HL-60 (cell line): ENCODE data around the gene PAPOLB.

Experiments used
- DNase-seq, 2 experiments: peaks; one replicate each; pipeline ENCODE4 v3.0.0-alpha.2; 2010 to 2020; ENCODE audit warnings: low read depth in 1 of 2, low spot score in 1 of 2
- H3K27ac ChIP-seq: fragments of 250-450 bp; sonication (Bioruptor Pico); replicated peaks from 2 replicates; pipeline ENCODE4 v1.5.1; 2020; ENCODE audit warnings: mild to moderate bottlenecking, moderate library complexity
- H3K27me3 ChIP-seq: fragments of 250-450 bp; sonication (Bioruptor Pico); 2 replicates; pipeline ENCODE4 v1.5.1; 2021; ENCODE audit warnings: mild to moderate bottlenecking, moderate library complexity; ENCODE audit not compliant: insufficient read depth, poor library complexity, severe bottlenecking
- H3K4me3 ChIP-seq: replicated peaks from 2 replicates; pipeline ENCODE4 v1.5.1; 2011; ENCODE audit warnings: mild to moderate bottlenecking, control low read depth, low read length; ENCODE audit not compliant: insufficient read depth
- CTCF ChIP-seq: IDR thresholded peaks from one replicate; pipeline ENCODE4 v1.5.1; 2011; ENCODE audit warnings: low read length, control low read depth, inconsistent platforms; ENCODE audit not compliant: insufficient read depth
- GABPA ChIP-seq: IDR thresholded peaks from 2 replicates; pipeline ENCODE4 v1.6.1; 2012; ENCODE audit warnings: low read depth
- POLR2AphosphoS5 ChIP-seq: IDR thresholded peaks from 2 replicates; pipeline ENCODE4 v1.6.1; 2012; ENCODE audit warnings: low read depth
- REST ChIP-seq: IDR thresholded peaks from 2 replicates; pipeline ENCODE4 v1.6.1; 2012; ENCODE audit warnings: low read depth; ENCODE audit not compliant: insufficient replicate concordance
- SPI1 ChIP-seq: IDR thresholded peaks from 2 replicates; pipeline ENCODE4 v1.6.1; 2012; ENCODE audit warnings: low read depth, mild to moderate bottlenecking, borderline replicate concordance

PAPOLB gene

GRCh38 chr7:4849390-4849789 is 12.4 kb downstream of the PAPOLB start:
- no peaks in the 10 kb centered on the region for H3K27me3 ChIP-seq
- no peak overlapping the region for H3K27ac ChIP-seq
- TF ChIP-seq REST (no peak), POLR2AphosphoS5 (no peak)
- peak in 1 of 2 experiments; percentile 9 for DNase-seq
- H3K4me3 ChIP-seq: no peak overlapping the region

- no peak overlapping the region for H3K27ac ChIP-seq
- no peaks in the 10 kb centered on the region for H3K27me3 ChIP-seq
- H3K4me3 ChIP-seq: no peak overlapping the region
- DNase-seq: peak in 1 of 2 experiments; percentile 33
- TF ChIP-seq REST (no peak), CTCF (no peak), POLR2AphosphoS5 (no peak), SPI1 (no peak), GABPA (no peak)
Observed at GRCh38 chr7:4845740-4846142, 16.1 kb downstream of the PAPOLB start.

GRCh38 chr7:4842319-4843064 is 19.3 kb downstream of the PAPOLB start:
- no peaks in the 10 kb centered on the region for H3K27me3 ChIP-seq
- H3K27ac ChIP-seq: no peak overlapping the region
- TF ChIP-seq REST (no peak), SPI1 (no peak), GABPA (no peak), CTCF (no peak), POLR2AphosphoS5 (no peak)
- DNase-seq: no peak
- H3K4me3 ChIP-seq: no peak overlapping the region

- Histone ChIP-seq H3K27me3 (no peaks in the 10 kb centered on the region), H3K27ac (no peak overlapping the region), H3K4me3 (no peak overlapping the region)
- DNase-seq: no peak
- TF ChIP-seq POLR2AphosphoS5 (no peak), GABPA (no peak), CTCF (no peak)
Observed at GRCh38 chr7:4841836-4842235, 20.0 kb downstream of the PAPOLB start.
